Measurements from ENCODE around the gene MRAP2. TPM values are rescaled to one million over a fixed set of nuclear protein-coding genes. Genes with fewer than 3 reads are reported as not detected.

The MRAP2 gene
- total and polyA plus RNA-seq, 2 donors (not counting 3 experiments of a cell fraction or from before 2014, with no cell fraction given): 5.8 to 8.6 TPM

- no TSS peak for BruUV-seq (replicated peaks)
- TF ChIP-seq GATA2 (IDR thresholded peaks at IDR 0.05; ENCODE audit: insufficient read depth, insufficient read length, low read depth, low read length) (no peak), MYC (IDR thresholded peaks at IDR 0.05; ENCODE audit: low read depth, low read length) (no peak), JUN (IDR thresholded peaks at IDR 0.05; ENCODE audit: borderline replicate concordance, insufficient read depth, insufficient read length, low read depth) (no peak), MAX (IDR thresholded peaks at IDR 0.05; ENCODE audit: insufficient read depth, insufficient read length) (no peak), POLR2AphosphoS5 (IDR thresholded peaks at IDR 0.05; ENCODE audit: insufficient read depth, low read depth, low read length) (no peak), CTCF (IDR thresholded peaks at IDR 0.05; ENCODE audit: extremely low read depth in 1 of 2, insufficient read depth in 1 of 2, low read depth in 1 of 2, low read length in 2 of 2) (no peak), POLR2A (IDR thresholded peaks at IDR 0.05; ENCODE audit: low read depth, low read length) (no peak), FOS (IDR thresholded peaks at IDR 0.05; ENCODE audit: borderline replicate concordance, insufficient read depth, low read length) (no peak), EZH2 (IDR thresholded peaks at IDR 0.05; ENCODE audit: borderline replicate concordance, low read depth, low read length, severe bottlenecking) (no peak)
- Histone ChIP-seq H3K36me3 (ENCODE audit: control insufficient read depth in 2 of 2, extremely low read depth in 1 of 2, insufficient read depth in 2 of 2, low read length in 2 of 2) (peaks cover 0 to 2% of the 10 kb centered on the region in 2 experiments), H3K4me1 (ENCODE audit: control insufficient read depth, extremely low read depth, insufficient read depth, low read length) (peaks cover 16% of the 10 kb centered on the region), H3K4me2 (ENCODE audit: insufficient read depth, low read length) (no peak overlapping the region), H4K20me1 (replicated peaks; ENCODE audit: control insufficient read depth, extremely low read depth, insufficient read depth, low read length) (no peaks in the 10 kb centered on the region), H3K27me3 (ENCODE audit: control insufficient read depth in 2 of 2, insufficient read depth in 2 of 2, low read length in 2 of 2) (no peaks in the 10 kb centered on the region), H3K9ac (replicated peaks; ENCODE audit: extremely low read depth, insufficient read depth, low read length) (no peak overlapping the region), H3K4me3 (replicated peaks in 1 of 3; ENCODE audit: insufficient read depth in 1 of 3, low read depth in 1 of 3, low read length in 3 of 3) (no peak overlapping the region), H2AFZ (ENCODE audit: low read depth, low read length) (no peak overlapping the region), H3K27ac (ENCODE audit: insufficient read depth, low read depth, low read length) (no peak overlapping the region), H3K9me3 (replicated peaks; ENCODE audit: control insufficient read depth, insufficient read depth, low read length) (no peaks in the 10 kb centered on the region), H3K79me2 (ENCODE audit: control insufficient read depth, insufficient read depth, low read length) (no peaks in the 10 kb centered on the region), H3K9me1 (replicated peaks; ENCODE audit: control insufficient read depth, extremely low read depth, insufficient read depth, low read length) (no peaks in the 10 kb centered on the region)
- FAIRE-seq (no peak), DNase-seq (ENCODE audit: low read depth, low spot score) (no peak)
- CTCF ChIA-PET: no interaction called here
- dilution Hi-C loops (cut with MboI; ENCODE audit: extremely low pct_ligation_motif_present, low sequenced_read_pairs): no loop called here
- POLR2A ChIA-PET: no interaction called here
- intact Hi-C loops (cut with micrococcal nuclease): no loop called here
Observed at GRCh38 chr6:84139311-84139710, 105.7 kb downstream of the MRAP2 start.

Other genes starting within 250 kb of the MRAP2 start
- 0.53 TPM in 1 of 2 replicates, not detected in the other for gene RIPPLY2, start 180.4 kb upstream of the MRAP2 start, total RNA-seq
- 0.25 TPM in 1 of 2 replicates, not detected in the other for gene RIPPLY2, start 180.4 kb upstream of the MRAP2 start, polyA plus RNA-seq
- gene CYB5R4, start 174.1 kb upstream of the MRAP2 start, total RNA-seq: 13.4 TPM in 2 replicates
- 2.0 and 3.1 TPM in 2 replicates for gene CYB5R4, start 174.1 kb upstream of the MRAP2 start, polyA plus RNA-seq
- 8.8 and 10.8 TPM in 2 replicates for gene CEP162, start 193.9 kb downstream of the MRAP2 start, total RNA-seq
- 0.56 and 0.79 TPM in 2 replicates for gene CEP162, start 193.9 kb downstream of the MRAP2 start, polyA plus RNA-seq